Upper lobe of left lung (tissue), 4 donors: ENCODE measurements around the gene CDH12.

ENCODE experiments used
- POLR2A ChIP-seq, 4 donors: fragments of 450-650 bp; IDR thresholded peaks; one replicate each; pipeline ENCODE4 v1.5.1; 2016 to 2017; ENCODE audit warnings: antibody characterized with exemption in 4 of 4, mild to moderate bottlenecking in 2 of 4
- POLR2AphosphoS5 ChIP-seq, 2 donors: sonication (generic); formaldehyde crosslinking; IDR thresholded peaks; one replicate each; pipeline ENCODE4 v1.5.1; 2017; ENCODE audit warnings: antibody characterized with exemption in 2 of 2
- TF ChIP-seq, protein P1 (sequence below), 6 experiments: fragments of 450-650 bp in 4 of 6; fragments of 200-600 bp in 2 of 6; sonication (generic) in 2 of 6; IDR thresholded peaks; one replicate each; pipeline ENCODE4 v1.5.1; 2016 to 2019; ENCODE audit warnings: antibody characterized with exemption in 6 of 6

DNA sequence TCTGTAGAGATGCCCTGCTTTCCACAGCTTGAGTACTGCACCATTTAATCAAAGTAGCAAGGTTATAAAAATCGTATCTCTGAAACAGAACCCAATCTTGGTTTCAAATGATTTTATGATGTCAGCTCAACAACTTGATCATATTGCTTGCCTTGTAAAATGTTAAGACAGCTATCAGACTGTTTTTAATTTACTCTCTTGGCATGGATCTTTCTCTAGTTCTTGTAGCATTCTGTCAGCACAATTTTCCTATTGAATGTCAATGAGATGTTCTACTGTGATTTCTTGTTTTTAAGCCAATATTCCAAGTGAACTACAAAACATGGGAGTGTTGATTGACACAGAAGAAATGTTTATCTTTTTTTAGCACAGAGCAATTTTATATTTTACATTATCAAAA is 313.4 kb downstream of the CDH12 start:
- TF ChIP-seq, protein P1, sequence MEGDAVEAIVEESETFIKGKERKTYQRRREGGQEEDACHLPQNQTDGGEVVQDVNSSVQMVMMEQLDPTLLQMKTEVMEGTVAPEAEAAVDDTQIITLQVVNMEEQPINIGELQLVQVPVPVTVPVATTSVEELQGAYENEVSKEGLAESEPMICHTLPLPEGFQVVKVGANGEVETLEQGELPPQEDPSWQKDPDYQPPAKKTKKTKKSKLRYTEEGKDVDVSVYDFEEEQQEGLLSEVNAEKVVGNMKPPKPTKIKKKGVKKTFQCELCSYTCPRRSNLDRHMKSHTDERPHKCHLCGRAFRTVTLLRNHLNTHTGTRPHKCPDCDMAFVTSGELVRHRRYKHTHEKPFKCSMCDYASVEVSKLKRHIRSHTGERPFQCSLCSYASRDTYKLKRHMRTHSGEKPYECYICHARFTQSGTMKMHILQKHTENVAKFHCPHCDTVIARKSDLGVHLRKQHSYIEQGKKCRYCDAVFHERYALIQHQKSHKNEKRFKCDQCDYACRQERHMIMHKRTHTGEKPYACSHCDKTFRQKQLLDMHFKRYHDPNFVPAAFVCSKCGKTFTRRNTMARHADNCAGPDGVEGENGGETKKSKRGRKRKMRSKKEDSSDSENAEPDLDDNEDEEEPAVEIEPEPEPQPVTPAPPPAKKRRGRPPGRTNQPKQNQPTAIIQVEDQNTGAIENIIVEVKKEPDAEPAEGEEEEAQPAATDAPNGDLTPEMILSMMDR (IDR thresholded peaks at IDR 0.05), result no peak
- no peak for TF ChIP-seq POLR2AphosphoS5 (IDR thresholded peaks at IDR 0.05)
- no peak for TF ChIP-seq POLR2A (IDR thresholded peaks at IDR 0.05)
